HEK293 (cell line): ENCODE measurements around the gene ZNF524.

Experiments
- CTCF ChIA-PET: fragments of 350-600 bp; formaldehyde crosslinking; extraction: SDS; loops from one replicate; lab custom pipeline; 2021; ENCODE audit warnings: antibody characterized with exemption; lab: Yijun Ruan, JAX
- POLR2A ChIA-PET: fragments of 300-600 bp; formaldehyde crosslinking; extraction: SDS; loops from one replicate; lab custom pipeline; 2020; ENCODE audit warnings: antibody characterized with exemption, inconsistent platforms; lab: Yijun Ruan, JAX
- H3K27ac ChIP-seq: fragments of 200-500 bp; sonication (Bioruptor generic); 2 replicates; pipeline ENCODE4 v1.5.1; 2014; ENCODE audit warnings: low read depth, low read length, control low read depth, inconsistent platforms; ENCODE audit errors: extremely low read depth
- H3K36me3 ChIP-seq, 2 experiments: fragments of 200-500 bp in 1 of 2; sonication (Bioruptor generic) in 1 of 2; 1 replicate in 1 of 2; 2 replicates in 1 of 2; pipeline ENCODE4 v1.5.1; 2014 to 2017; ENCODE audit warnings: inconsistent platforms in 2 of 2, low read length in 2 of 2; ENCODE audit not compliant: control insufficient read depth in 2 of 2, insufficient read depth in 1 of 2
- H3K4me1 ChIP-seq: fragments of 200-500 bp; sonication (Bioruptor generic); 2 replicates; pipeline ENCODE4 v1.5.1; 2014; ENCODE audit warnings: mild to moderate bottlenecking, low read length, inconsistent platforms; ENCODE audit not compliant: control insufficient read depth, insufficient read depth
- H3K4me3 ChIP-seq: 2 replicates; pipeline ENCODE4 v1.5.1; 2011; ENCODE audit warnings: low read depth, mild to moderate bottlenecking, control low read depth, low read length, moderate library complexity
- H3K9me3 ChIP-seq: fragments of 200-500 bp; sonication (Bioruptor generic); 2 replicates; pipeline ENCODE4 v1.5.1; 2014; ENCODE audit warnings: low read depth, low read length, inconsistent platforms; ENCODE audit not compliant: control insufficient read depth, insufficient read depth
- GLIS2 ChIP-seq: fragments of 450-650 bp; formaldehyde crosslinking; IDR thresholded peaks from 2 replicates; pipeline ENCODE4 v1.5.1; 2016; ENCODE audit warnings: missing biosample characterization, missing genetic modification characterization
- KLF1 ChIP-seq: fragments of 450-650 bp; formaldehyde crosslinking; IDR thresholded peaks from 2 replicates; pipeline ENCODE4 v1.5.1; 2016; ENCODE audit warnings: missing biosample characterization, missing genetic modification characterization
- KLF16 ChIP-seq: fragments of 450-650 bp; formaldehyde crosslinking; IDR thresholded peaks from 2 replicates; pipeline ENCODE4 v1.5.1; 2017; ENCODE audit warnings: missing biosample characterization, missing genetic modification characterization
- KLF9 ChIP-seq: fragments of 450-650 bp; formaldehyde crosslinking; IDR thresholded peaks from 2 replicates; pipeline ENCODE4 v1.5.1; 2016; ENCODE audit warnings: missing biosample characterization, missing genetic modification characterization, low read depth
- SP2 ChIP-seq: fragments of 450-650 bp; formaldehyde crosslinking; IDR thresholded peaks from 2 replicates; pipeline ENCODE4 v1.5.1; 2016; ENCODE audit warnings: missing biosample characterization, missing genetic modification characterization
- SP3 ChIP-seq: fragments of 450-650 bp; formaldehyde crosslinking; IDR thresholded peaks from 2 replicates; pipeline ENCODE4 v1.5.1; 2016; ENCODE audit warnings: missing biosample characterization, missing genetic modification characterization
- SP7 ChIP-seq: fragments of 450-650 bp; formaldehyde crosslinking; IDR thresholded peaks from 2 replicates; pipeline ENCODE4 v1.5.1; 2016; ENCODE audit warnings: missing biosample characterization, missing genetic modification characterization
- TRIM28 ChIP-seq: IDR thresholded peaks from 2 replicates; pipeline ENCODE4 v1.6.1; 2011; ENCODE audit warnings: low read length, control low read depth, borderline replicate concordance
- ZBTB17 ChIP-seq: fragments of 450-650 bp; formaldehyde crosslinking; IDR thresholded peaks from 2 replicates; pipeline ENCODE4 v1.5.1; 2016; ENCODE audit warnings: missing biosample characterization, missing genetic modification characterization
- ZBTB21 ChIP-seq: fragments of 450-650 bp; formaldehyde crosslinking; IDR thresholded peaks from 2 replicates; pipeline ENCODE4 v1.5.1; 2017; ENCODE audit warnings: missing biosample characterization, missing genetic modification characterization
- ZBTB7A ChIP-seq: fragments of 450-650 bp; formaldehyde crosslinking; IDR thresholded peaks from 2 replicates; pipeline ENCODE4 v1.5.1; 2016; ENCODE audit warnings: low read depth, missing biosample characterization, missing genetic modification characterization
- ZBTB8A ChIP-seq: fragments of 450-650 bp; formaldehyde crosslinking; IDR thresholded peaks from 2 replicates; pipeline ENCODE4 v1.5.1; 2016; ENCODE audit warnings: missing biosample characterization, missing genetic modification characterization
- ZEB2 ChIP-seq: fragments of 450-650 bp; formaldehyde crosslinking; IDR thresholded peaks from 2 replicates; pipeline ENCODE4 v1.5.1; 2016; ENCODE audit warnings: missing biosample characterization, missing genetic modification characterization
- ZFHX2 ChIP-seq: fragments of 450-650 bp; formaldehyde crosslinking; conservative IDR thresholded peaks from 2 replicates; pipeline ENCODE4 v1.5.1; 2016; ENCODE audit warnings: missing biosample characterization, missing genetic modification characterization
- ZNF112 ChIP-seq: fragments of 450-650 bp; formaldehyde crosslinking; IDR thresholded peaks from 2 replicates; pipeline ENCODE4 v1.5.0; 2017; ENCODE audit warnings: missing biosample characterization, missing genetic modification characterization
- ZNF155 ChIP-seq: fragments of 450-650 bp; formaldehyde crosslinking; IDR thresholded peaks from 2 replicates; pipeline ENCODE4 v1.5.1; 2016; ENCODE audit warnings: missing biosample characterization, missing genetic modification characterization
- ZNF18 ChIP-seq: fragments of 450-650 bp; formaldehyde crosslinking; IDR thresholded peaks from 2 replicates; pipeline ENCODE4 v1.5.1; 2016; ENCODE audit warnings: missing biosample characterization, missing genetic modification characterization
- ZNF184 ChIP-seq: fragments of 450-650 bp; IDR thresholded peaks from 2 replicates; pipeline ENCODE4 v1.5.1; 2018; ENCODE audit warnings: missing biosample characterization, mild to moderate bottlenecking, missing genetic modification characterization
- ZNF223 ChIP-seq: fragments of 450-650 bp; formaldehyde crosslinking; IDR thresholded peaks from 2 replicates; pipeline ENCODE4 v1.5.1; 2016; ENCODE audit warnings: missing biosample characterization, missing genetic modification characterization
- ZNF239 ChIP-seq: fragments of 450-650 bp; formaldehyde crosslinking; IDR thresholded peaks from 2 replicates; pipeline ENCODE4 v1.5.1; 2016; ENCODE audit warnings: missing biosample characterization, missing genetic modification characterization
- ZNF248 ChIP-seq: fragments of 450-650 bp; formaldehyde crosslinking; IDR thresholded peaks from 2 replicates; pipeline ENCODE4 v1.5.1; 2017; ENCODE audit warnings: missing biosample characterization, missing genetic modification characterization
- ZNF274 ChIP-seq, 2 experiments: fragments of 200-500 bp in 1 of 2; fragments of 450-650 bp in 1 of 2; sonication (Bioruptor generic) in 1 of 2; formaldehyde crosslinking in 1 of 2; IDR thresholded peaks; 2 replicates each; pipeline versions ENCODE4 v1.5.1 to v1.6.1; 2014 to 2016; ENCODE audit warnings: borderline replicate concordance in 1 of 2, inconsistent platforms in 1 of 2, low read length in 1 of 2, missing biosample characterization in 1 of 2, missing genetic modification characterization in 1 of 2
- ZNF366 ChIP-seq: fragments of 450-650 bp; formaldehyde crosslinking; conservative IDR thresholded peaks from 2 replicates; pipeline ENCODE4 v1.5.1; 2016; ENCODE audit warnings: missing biosample characterization, missing genetic modification characterization
- ZNF404 ChIP-seq: fragments of 450-650 bp; formaldehyde crosslinking; IDR thresholded peaks from 2 replicates; pipeline ENCODE4 v1.5.1; 2017; ENCODE audit warnings: missing biosample characterization, missing genetic modification characterization
- ZNF548 ChIP-seq: fragments of 450-650 bp; formaldehyde crosslinking; IDR thresholded peaks from 2 replicates; pipeline ENCODE4 v1.5.1; 2016; ENCODE audit warnings: missing biosample characterization, missing genetic modification characterization
- ZNF624 ChIP-seq: fragments of 450-650 bp; formaldehyde crosslinking; IDR thresholded peaks from 2 replicates; pipeline ENCODE4 v1.5.1; 2017; ENCODE audit warnings: missing biosample characterization, missing genetic modification characterization
- ZSCAN18 ChIP-seq: fragments of 450-650 bp; formaldehyde crosslinking; IDR thresholded peaks from 2 replicates; pipeline ENCODE4 v1.5.1; 2016; ENCODE audit warnings: missing biosample characterization, missing genetic modification characterization
- TF ChIP-seq, protein P1 (sequence below): sonication (generic); formaldehyde crosslinking; IDR thresholded peaks from 2 replicates; pipeline ENCODE4 v1.8.1; 2022; ENCODE audit warnings: mild to moderate bottlenecking, moderate library complexity, missing genetic modification reagents
- TF ChIP-seq, protein P2 (sequence below): fragments of 450-650 bp; formaldehyde crosslinking; IDR thresholded peaks from 2 replicates; pipeline ENCODE4 v1.5.1; 2016; ENCODE audit warnings: missing biosample characterization, missing genetic modification characterization, borderline replicate concordance

The ZNF524 gene

DNA sequence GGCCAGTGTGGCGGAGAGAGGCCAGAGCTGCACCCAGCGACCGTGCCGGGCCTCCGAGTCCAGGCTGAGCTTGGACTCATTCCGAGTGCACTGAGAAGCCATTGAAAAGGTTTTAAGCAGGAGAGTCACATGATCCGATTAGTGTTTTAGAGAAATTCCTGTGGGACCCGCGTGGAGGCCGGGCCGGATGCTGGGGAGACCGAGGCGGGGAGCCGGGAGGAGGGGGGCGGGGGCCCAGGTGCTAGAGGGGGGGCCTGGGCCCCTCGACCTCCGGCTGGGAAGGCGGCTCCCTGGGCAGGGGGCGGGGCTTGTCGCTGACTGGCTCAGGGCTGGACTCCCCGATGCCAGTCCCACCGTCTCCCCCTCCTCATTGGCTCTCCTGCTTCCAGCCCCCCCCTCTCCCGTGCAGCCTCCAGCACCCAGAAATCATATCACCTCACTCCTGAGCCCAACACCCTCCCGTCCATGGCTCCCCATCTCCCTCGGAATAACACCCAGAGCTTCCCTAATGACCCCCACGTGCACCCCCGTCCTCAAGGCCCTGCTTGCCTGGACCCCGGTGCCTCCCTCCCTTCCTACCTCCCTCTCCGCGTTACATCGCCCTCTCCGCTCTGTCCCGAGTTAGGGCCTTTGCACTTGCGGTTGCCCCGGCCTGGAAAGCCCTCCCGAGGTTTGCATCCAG lies 14.3 kb upstream of the ZNF524 start (continued):
- TF ChIP-seq SP3 (tag by site-specific recombination): peak; percentile 84
- TF ChIP-seq ZNF155 (tag by site-specific recombination): no peak
- no peak for TF ChIP-seq ZNF112 (tag by site-specific recombination)
- TF ChIP-seq SP2: peak; percentile 91
- peak; percentile 93 for TF ChIP-seq GLIS2 (tag by site-specific recombination)
- TF ChIP-seq ZBTB21 (tag by site-specific recombination): no peak
- no peak for TF ChIP-seq ZNF184 (tag by site-specific recombination)
- peak; percentile 32; the same call in 1 of the 2 replicates for TF ChIP-seq KLF16 (tag by site-specific recombination)
- TF ChIP-seq ZNF624 (tag by site-specific recombination): no peak
- peak; percentile 23; the same call in 1 of the 2 replicates for TF ChIP-seq ZNF366
- no peak for TF ChIP-seq ZSCAN18 (tag by site-specific recombination)

DNA sequence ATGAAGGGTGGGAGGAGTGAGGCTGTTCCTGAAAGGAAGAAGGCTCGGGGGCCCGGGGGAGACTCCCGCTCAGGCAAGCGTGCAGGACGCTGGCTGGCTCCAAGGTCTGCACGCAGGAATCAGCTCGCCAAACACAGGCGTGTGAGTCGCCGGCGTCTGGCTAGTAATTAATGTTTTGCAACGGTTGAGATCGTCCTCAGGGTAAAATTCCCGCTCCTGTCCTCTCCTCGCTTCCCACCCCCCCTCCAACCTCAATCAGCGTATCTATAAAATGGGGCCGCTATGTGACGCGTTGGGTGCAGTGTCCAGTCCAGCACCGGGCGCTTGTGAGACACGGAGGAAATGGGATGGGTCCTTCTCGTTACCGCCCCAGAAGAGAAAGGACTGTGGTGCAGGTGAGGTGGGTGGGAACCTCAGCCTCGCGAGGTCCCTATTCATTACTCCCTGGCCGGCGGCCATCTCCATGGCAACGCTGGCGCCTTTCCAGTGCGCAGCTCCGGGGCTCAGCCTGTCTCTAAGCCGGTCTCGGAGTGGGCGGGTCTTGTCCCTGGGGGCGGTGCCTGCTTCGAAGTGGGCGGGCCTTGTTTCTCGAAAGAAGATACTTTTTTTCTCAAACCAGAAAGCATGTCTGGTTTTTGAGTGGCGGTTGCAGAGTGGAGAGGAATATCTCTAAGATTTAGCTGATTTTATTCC lies 13.0 kb upstream of the ZNF524 start:
- no peaks in the 10 kb centered on the region for H3K9me3 ChIP-seq
- ChIA-PET CTCF (interaction anchor here (0.5 to 1.9 kb wide), 8 partner anchors 12 to 120 kb away, joined by 3 to 6 read pairs (median 4); partner anchors contain the start of genes FIZ1 and ZNF865), POLR2A (interaction anchor here (0.8 to 6.9 kb wide), 4 partner anchors 11 to 37 kb away, joined by 4 to 71 read pairs (median 10); partner anchors contain the start of genes FIZ1, ZNF524, ZNF784 and ZNF865)
- H3K4me1 ChIP-seq: peaks cover 11% of the 10 kb centered on the region
- H3K4me3 ChIP-seq: peak overlapping the region; percentile 48
- no peak overlapping the region for H3K27ac ChIP-seq
- H3K36me3 ChIP-seq: no peaks in the 10 kb centered on the region
- TF ChIP-seq SP7 (peak; percentile 80), ZBTB8A (no peak), ZBTB17 (tag by site-specific recombination) (peak; percentile 67), ZNF274 (IDR thresholded peaks at IDR 0.05; ENCODE audit: low read length) (no peak), ZNF274 (tag by site-specific recombination; IDR thresholded peaks at IDR 0.05; ENCODE audit: borderline replicate concordance) (no peak), TRIM28 (no peak), ZNF548 (tag by site-specific recombination) (no peak), ZNF248 (tag by site-specific recombination) (no peak), ZNF239 (tag by site-specific recombination) (no peak), ZEB2 (peak; percentile 41; the same call in 1 of the 2 replicates), ZFHX2 (tag by site-specific recombination) (peak; percentile 51), ZNF404 (tag by site-specific recombination) (no peak), KLF9 (tag by site-specific recombination) (peak; percentile 85), ZNF18 (peak; percentile 40; the same call in 1 of the 2 replicates), ZNF223 (no peak), ZBTB7A (no peak), KLF1 (peak; percentile 55)
- TF ChIP-seq, protein P1, sequence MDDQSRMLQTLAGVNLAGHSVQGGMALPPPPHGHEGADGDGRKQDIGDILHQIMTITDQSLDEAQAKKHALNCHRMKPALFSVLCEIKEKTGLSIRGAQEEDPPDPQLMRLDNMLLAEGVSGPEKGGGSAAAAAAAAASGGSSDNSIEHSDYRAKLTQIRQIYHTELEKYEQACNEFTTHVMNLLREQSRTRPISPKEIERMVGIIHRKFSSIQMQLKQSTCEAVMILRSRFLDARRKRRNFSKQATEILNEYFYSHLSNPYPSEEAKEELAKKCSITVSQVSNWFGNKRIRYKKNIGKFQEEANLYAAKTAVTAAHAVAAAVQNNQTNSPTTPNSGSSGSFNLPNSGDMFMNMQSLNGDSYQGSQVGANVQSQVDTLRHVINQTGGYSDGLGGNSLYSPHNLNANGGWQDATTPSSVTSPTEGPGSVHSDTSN (CRISPR knock-in tag): no peak
- TF ChIP-seq, protein P2, sequence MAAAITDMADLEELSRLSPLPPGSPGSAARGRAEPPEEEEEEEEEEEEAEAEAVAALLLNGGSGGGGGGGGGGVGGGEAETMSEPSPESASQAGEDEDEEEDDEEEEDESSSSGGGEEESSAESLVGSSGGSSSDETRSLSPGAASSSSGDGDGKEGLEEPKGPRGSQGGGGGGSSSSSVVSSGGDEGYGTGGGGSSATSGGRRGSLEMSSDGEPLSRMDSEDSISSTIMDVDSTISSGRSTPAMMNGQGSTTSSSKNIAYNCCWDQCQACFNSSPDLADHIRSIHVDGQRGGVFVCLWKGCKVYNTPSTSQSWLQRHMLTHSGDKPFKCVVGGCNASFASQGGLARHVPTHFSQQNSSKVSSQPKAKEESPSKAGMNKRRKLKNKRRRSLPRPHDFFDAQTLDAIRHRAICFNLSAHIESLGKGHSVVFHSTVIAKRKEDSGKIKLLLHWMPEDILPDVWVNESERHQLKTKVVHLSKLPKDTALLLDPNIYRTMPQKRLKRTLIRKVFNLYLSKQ: no peak
